HEK293T (cell line): ENCODE results near the gene SHFL.
A peak's percentile ranks its signal among the peaks of the same experiment; 100 is the strongest.

Experiments
- CTCF ChIA-PET: fragments of 350-600 bp; formaldehyde crosslinking; extraction: SDS; loops from one replicate; lab custom pipeline; 2021; ENCODE audit warnings: antibody characterized with exemption, inconsistent platforms; lab: Yijun Ruan, JAX
- POLR2A ChIA-PET: fragments of 350-600 bp; formaldehyde crosslinking; extraction: SDS; loops from one replicate; lab custom pipeline; 2020; ENCODE audit warnings: antibody characterized with exemption, inconsistent platforms; lab: Yijun Ruan, JAX
- DNase-seq: peaks from one replicate; pipeline ENCODE4 v3.0.0; 2012; ENCODE audit warnings: mixed read lengths; ENCODE audit errors: extremely low spot score
- ARNT ChIP-seq: fragments of 450-650 bp; IDR thresholded peaks from 2 replicates; pipeline ENCODE4 v1.6.1; 2017; ENCODE audit warnings: mild to moderate bottlenecking
- BHLHE40 ChIP-seq: fragments of 450-650 bp; IDR thresholded peaks from 2 replicates; pipeline ENCODE4 v1.6.1; 2016; ENCODE audit warnings: mild to moderate bottlenecking, moderate library complexity, borderline replicate concordance
- CTBP1 ChIP-seq: fragments of 450-650 bp; IDR thresholded peaks from 2 replicates; pipeline ENCODE4 v1.6.1; 2016; ENCODE audit warnings: borderline replicate concordance
- ELF4 ChIP-seq: fragments of 450-650 bp; IDR thresholded peaks from 2 replicates; pipeline ENCODE4 v1.6.1; 2017; ENCODE audit warnings: antibody characterized with exemption
- FOXA1 ChIP-seq: fragments of 450-650 bp; IDR thresholded peaks from 2 replicates; pipeline ENCODE4 v1.6.1; 2016; ENCODE audit warnings: mild to moderate bottlenecking
- FOXK2 ChIP-seq: fragments of 450-650 bp; IDR thresholded peaks from 2 replicates; pipeline ENCODE4 v1.6.1; 2016; ENCODE audit warnings: mild to moderate bottlenecking
- FOXM1 ChIP-seq: fragments of 450-650 bp; IDR thresholded peaks from 2 replicates; pipeline ENCODE4 v1.6.1; 2017; ENCODE audit warnings: mild to moderate bottlenecking, borderline replicate concordance
- HDGF ChIP-seq: fragments of 450-650 bp; IDR thresholded peaks from 2 replicates; pipeline ENCODE4 v1.6.1; 2017; ENCODE audit warnings: antibody characterized with exemption, borderline replicate concordance
- L3MBTL2 ChIP-seq: fragments of 450-650 bp; conservative IDR thresholded peaks from 2 replicates; pipeline ENCODE4 v1.6.1; 2016; ENCODE audit warnings: mild to moderate bottlenecking
- LEF1 ChIP-seq: fragments of 450-650 bp; IDR thresholded peaks from 2 replicates; pipeline ENCODE4 v1.6.1; 2017; ENCODE audit warnings: mild to moderate bottlenecking, borderline replicate concordance
- NFRKB ChIP-seq: fragments of 450-650 bp; IDR thresholded peaks from 2 replicates; pipeline ENCODE4 v1.6.1; 2016; ENCODE audit warnings: mild to moderate bottlenecking, moderate library complexity
- PKNOX1 ChIP-seq: fragments of 450-650 bp; IDR thresholded peaks from 2 replicates; pipeline ENCODE4 v1.6.1; 2016
- SP1 ChIP-seq: fragments of 450-650 bp; IDR thresholded peaks from 2 replicates; pipeline ENCODE4 v1.6.1; 2017
- SUZ12 ChIP-seq: fragments of 450-650 bp; IDR thresholded peaks from 2 replicates; pipeline ENCODE4 v1.6.1; 2016; ENCODE audit warnings: mild to moderate bottlenecking
- TARDBP ChIP-seq: fragments of 450-650 bp; IDR thresholded peaks from 2 replicates; pipeline ENCODE4 v1.6.1; 2016
- ZNF384 ChIP-seq: fragments of 450-650 bp; IDR thresholded peaks from 2 replicates; pipeline ENCODE4 v1.6.1; 2016

The SHFL gene

DNA sequence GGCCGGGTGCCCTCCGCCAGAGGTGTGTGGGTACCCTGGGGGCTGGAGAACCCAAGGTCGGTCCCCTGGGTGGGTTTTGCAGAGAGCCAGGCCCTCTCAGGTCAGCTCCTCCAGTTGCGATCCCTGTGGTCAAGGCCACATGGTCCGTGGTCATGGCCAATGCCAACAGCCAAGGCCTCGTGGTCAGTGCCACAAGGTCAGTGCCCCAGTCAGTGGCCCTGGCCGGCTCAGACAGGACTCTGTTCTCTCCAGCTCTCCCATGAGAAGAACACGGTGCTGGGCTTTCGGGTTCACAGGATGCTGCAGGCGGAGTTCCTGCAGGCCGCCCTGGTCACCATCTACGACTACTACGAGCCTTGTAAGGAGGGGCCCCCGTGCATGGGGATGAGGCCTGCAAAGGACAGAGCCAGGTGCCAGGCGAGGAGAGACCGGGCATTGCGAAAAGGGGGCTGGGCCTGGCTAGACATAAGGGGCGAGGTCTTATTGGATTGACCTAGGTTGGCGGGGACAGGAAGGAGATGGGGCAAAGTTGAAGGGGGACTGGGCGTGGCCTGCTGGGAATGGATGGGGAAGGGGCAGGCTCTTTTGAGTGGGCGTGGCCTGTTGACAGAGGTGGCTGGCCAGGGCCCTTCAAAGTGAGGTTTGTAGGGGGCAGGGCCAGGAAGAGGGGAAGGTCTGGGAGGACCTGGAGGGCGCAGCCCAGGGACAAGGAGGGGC, 15.2 kb upstream of the SHFL start:
- no peak for DNase-seq
- CTCF ChIA-PET, result no interaction called here
- TF ChIP-seq FOXK2 (no peak), FOXM1 (no peak), TARDBP (no peak), SUZ12 (no peak), L3MBTL2 (no peak), NFRKB (no peak), ELF4 (no peak), SP1 (no peak), ARNT (no peak), ZNF384 (no peak), BHLHE40 (no peak), FOXA1 (no peak)
- POLR2A ChIA-PET, result interaction anchor here (0.7 kb wide), 1 partner anchor 25 kb away, joined by 3 read pairs; no protein-coding TSS in a partner anchor

GRCh38 chr19:10074153-10074552, 12.0 kb upstream of the SHFL start:
- DNase-seq, result peak; percentile 42
- CTCF ChIA-PET, result no interaction called here
- no peak for TF ChIP-seq SUZ12
- TF ChIP-seq L3MBTL2, result 0 out of 2 replicates have a peak, but pooled peaks have one; percentile 12
- TF ChIP-seq CTBP1, result no peak
- no peak for TF ChIP-seq SP1
- no peak for TF ChIP-seq TARDBP
- POLR2A ChIA-PET, result no interaction called here

GRCh38 chr19:10076535-10076934, 9.6 kb upstream of the SHFL start:
- no peak for TF ChIP-seq ZNF384
- no peak for TF ChIP-seq LEF1
- TF ChIP-seq TARDBP, result no peak
- TF ChIP-seq SUZ12, result no peak
- TF ChIP-seq SP1, result no peak
- no peak for TF ChIP-seq HDGF
- TF ChIP-seq L3MBTL2, result no peak
- no peak for TF ChIP-seq ELF4
- TF ChIP-seq BHLHE40, result no peak
- no peak for TF ChIP-seq CTBP1
- no peak for TF ChIP-seq FOXM1
- TF ChIP-seq FOXK2, result no peak
- TF ChIP-seq ARNT, result no peak
- no peak for TF ChIP-seq NFRKB
- TF ChIP-seq PKNOX1, result no peak
- TF ChIP-seq FOXA1, result no peak
- ChIA-PET CTCF (no interaction called here), POLR2A (no interaction called here)
- no peak for DNase-seq

DNA sequence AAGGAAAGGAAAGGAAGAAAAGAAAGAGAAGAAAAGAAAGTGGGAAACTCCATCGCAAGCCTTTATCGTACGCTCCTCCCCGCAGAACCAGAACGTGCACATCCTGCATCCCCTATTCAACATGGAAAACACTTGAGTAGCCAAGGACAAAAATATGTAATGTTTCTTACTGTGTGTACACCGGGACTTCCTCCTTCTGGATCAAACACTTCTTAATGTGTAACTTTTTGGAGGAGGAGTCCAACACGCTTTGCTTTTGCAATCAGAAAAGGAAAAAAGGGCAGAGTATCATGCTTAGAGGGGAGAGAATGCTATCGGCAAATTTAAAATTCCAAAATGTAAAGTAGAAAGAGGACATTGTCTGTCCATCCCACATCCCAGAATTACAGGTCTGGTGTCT, 7.8 kb upstream of the SHFL start:
- DNase-seq, result no peak
- TF ChIP-seq CTBP1 (no peak), PKNOX1 (no peak), HDGF (no peak), FOXM1 (no peak)
- POLR2A ChIA-PET, result no interaction called here
- CTCF ChIA-PET, result no interaction called here

GRCh38 chr19:10079031-10079453, 7.1 kb upstream of the SHFL start:
- DNase-seq, result no peak
- POLR2A ChIA-PET, result interaction anchor here (0.7 kb wide), 1 partner anchor 45 kb away, joined by 3 read pairs; no protein-coding TSS in a partner anchor
- TF ChIP-seq L3MBTL2 (no peak), BHLHE40 (no peak), SUZ12 (no peak), FOXM1 (no peak), ZNF384 (no peak), HDGF (no peak)
- CTCF ChIA-PET, result no interaction called here

DNA sequence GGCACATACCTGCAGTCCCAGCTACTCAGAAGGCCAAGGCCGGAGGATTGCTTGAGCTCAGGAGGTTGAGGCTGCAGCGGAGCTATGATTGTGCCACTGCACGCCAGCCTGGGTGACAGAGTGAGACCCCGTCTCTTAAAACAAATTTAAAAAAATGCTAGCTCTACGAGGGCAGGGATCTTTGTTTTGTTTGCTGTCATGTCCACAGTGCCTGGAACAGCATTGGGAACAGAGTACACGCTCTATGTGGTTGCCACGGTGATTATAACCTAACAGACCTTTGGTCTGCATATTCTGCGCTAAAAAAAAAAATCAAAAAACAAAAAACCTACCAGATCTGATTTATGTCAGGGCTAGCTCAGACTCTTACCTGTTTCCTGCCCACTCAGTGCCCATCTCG, 2.2 kb upstream of the SHFL start:
- TF ChIP-seq CTBP1 (no peak), FOXA1 (no peak), SUZ12 (no peak), NFRKB (no peak), SP1 (no peak), FOXK2 (no peak), BHLHE40 (no peak), LEF1 (no peak), TARDBP (no peak), FOXM1 (no peak)
- DNase-seq, result no peak
- CTCF ChIA-PET, result interaction anchor here (0.6 kb wide), 1 partner anchor 175 kb away, joined by 3 read pairs; no protein-coding TSS in a partner anchor
- POLR2A ChIA-PET, result interaction anchor here (2.4 kb wide), 1 partner anchor 12 kb away, joined by 7 read pairs; no protein-coding TSS in a partner anchor

- DNase-seq, result no peak
- no peak for TF ChIP-seq FOXM1
- no peak for TF ChIP-seq HDGF
- TF ChIP-seq ELF4, result no peak
- TF ChIP-seq ZNF384, result no peak
- no peak for TF ChIP-seq FOXK2
- TF ChIP-seq SP1, result no peak
- no peak for TF ChIP-seq L3MBTL2
- no peak for TF ChIP-seq SUZ12
- TF ChIP-seq TARDBP, result no peak
- no peak for TF ChIP-seq CTBP1
- no peak for TF ChIP-seq NFRKB
- no peak for TF ChIP-seq ARNT
- no peak for TF ChIP-seq FOXA1
- TF ChIP-seq LEF1, result no peak
- ChIA-PET POLR2A (interaction anchor here (2.4 kb wide), 1 partner anchor 11 kb away, joined by 7 read pairs; no protein-coding TSS in a partner anchor), CTCF (interaction anchor here (0.6 kb wide), 1 partner anchor 14 kb away, joined by 3 read pairs; no protein-coding TSS in a partner anchor)
Observed at GRCh38 chr19:10084803-10085202, 1.3 kb upstream of the SHFL start.
